H1 (cell line): Measurements from ENCODE around the gene ASB6.

Source experiments
- EP300 ChIP-seq, 2 experiments: IDR thresholded peaks; 1 replicate in 1 of 2; 2 replicates in 1 of 2; pipeline ENCODE4 v1.6.1; 2011 to 2012; ENCODE audit warnings: low read depth in 2 of 2, low read length in 2 of 2, mild to moderate bottlenecking in 2 of 2, borderline replicate concordance in 1 of 2, inconsistent platforms in 1 of 2, moderate library complexity in 1 of 2
- EZH2 ChIP-seq: fragments of 200-600 bp; sonication (generic); IDR thresholded peaks from 2 replicates; pipeline ENCODE4 v1.7.1; 2012; ENCODE audit warnings: low read depth, mild to moderate bottlenecking, moderate library complexity, low read length, inconsistent platforms; ENCODE audit not compliant: severe bottlenecking
- KDM4A ChIP-seq: IDR thresholded peaks from one replicate; pipeline ENCODE4 v1.7.1; 2012; ENCODE audit warnings: low read depth, mild to moderate bottlenecking, moderate library complexity, low read length, inconsistent platforms; ENCODE audit not compliant: severe bottlenecking
- MAFK ChIP-seq: IDR thresholded peaks from 2 replicates; pipeline ENCODE4 v1.6.1; 2012; ENCODE audit warnings: low read depth, mild to moderate bottlenecking, improper control_type of control experiment, low read length
- POLR2A ChIP-seq, 2 experiments: IDR thresholded peaks; 1 replicate in 1 of 2; 2 replicates in 1 of 2; pipeline ENCODE4 v1.6.1; 2011; ENCODE audit warnings: low read depth in 2 of 2, low read length in 2 of 2, mild to moderate bottlenecking in 2 of 2; ENCODE audit errors: control extremely low read depth in 1 of 2
- SAP30 ChIP-seq: fragments of 300-600 bp; sonication (generic); IDR thresholded peaks from 2 replicates; pipeline ENCODE4 v1.7.1; 2012; ENCODE audit warnings: low read length, moderate library complexity, mild to moderate bottlenecking, inconsistent platforms; ENCODE audit not compliant: insufficient read depth, insufficient replicate concordance
- TAF1 ChIP-seq: IDR thresholded peaks from 2 replicates; pipeline ENCODE4 v1.6.1; 2011; ENCODE audit warnings: mild to moderate bottlenecking, low read depth, low read length
- YY1 ChIP-seq: IDR thresholded peaks from 2 replicates; pipeline ENCODE4 v1.6.1; 2011; ENCODE audit warnings: low read depth, mild to moderate bottlenecking, low read length
- TF ChIP-seq, protein P1 (sequence below), 3 experiments: IDR thresholded peaks; 1 replicate in 2 of 3; 2 replicates in 1 of 3; pipeline versions ENCODE4 v1.5.1 to v1.6.1; 2011; ENCODE audit warnings: low read length in 3 of 3, mild to moderate bottlenecking in 3 of 3, inconsistent platforms in 2 of 3, low read depth in 1 of 3, moderate library complexity in 1 of 3; ENCODE audit not compliant: insufficient read depth in 1 of 3; ENCODE audit errors: control extremely low read depth in 1 of 3

DNA sequence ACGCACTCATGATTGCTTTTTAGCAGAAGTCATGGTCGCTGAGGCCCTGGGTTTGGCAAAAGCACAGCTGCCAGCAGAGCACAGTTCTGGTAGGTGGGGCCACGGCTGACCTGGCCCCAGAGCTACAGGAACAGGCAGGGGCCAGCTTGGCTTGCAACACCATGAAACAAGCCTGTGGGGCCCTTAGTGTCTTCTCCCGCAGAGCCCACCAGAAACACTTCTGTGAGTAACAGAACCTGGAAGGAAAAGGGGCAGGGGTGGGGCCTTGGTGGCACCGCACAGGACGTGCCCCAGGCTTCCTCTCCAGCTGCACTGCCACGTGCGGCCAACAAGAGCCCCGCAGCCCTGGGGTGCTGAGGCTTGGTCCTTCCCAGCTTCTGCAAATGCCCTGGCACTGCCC is 4.8 kb downstream of the ASB6 start:
- TF ChIP-seq, protein P1, sequence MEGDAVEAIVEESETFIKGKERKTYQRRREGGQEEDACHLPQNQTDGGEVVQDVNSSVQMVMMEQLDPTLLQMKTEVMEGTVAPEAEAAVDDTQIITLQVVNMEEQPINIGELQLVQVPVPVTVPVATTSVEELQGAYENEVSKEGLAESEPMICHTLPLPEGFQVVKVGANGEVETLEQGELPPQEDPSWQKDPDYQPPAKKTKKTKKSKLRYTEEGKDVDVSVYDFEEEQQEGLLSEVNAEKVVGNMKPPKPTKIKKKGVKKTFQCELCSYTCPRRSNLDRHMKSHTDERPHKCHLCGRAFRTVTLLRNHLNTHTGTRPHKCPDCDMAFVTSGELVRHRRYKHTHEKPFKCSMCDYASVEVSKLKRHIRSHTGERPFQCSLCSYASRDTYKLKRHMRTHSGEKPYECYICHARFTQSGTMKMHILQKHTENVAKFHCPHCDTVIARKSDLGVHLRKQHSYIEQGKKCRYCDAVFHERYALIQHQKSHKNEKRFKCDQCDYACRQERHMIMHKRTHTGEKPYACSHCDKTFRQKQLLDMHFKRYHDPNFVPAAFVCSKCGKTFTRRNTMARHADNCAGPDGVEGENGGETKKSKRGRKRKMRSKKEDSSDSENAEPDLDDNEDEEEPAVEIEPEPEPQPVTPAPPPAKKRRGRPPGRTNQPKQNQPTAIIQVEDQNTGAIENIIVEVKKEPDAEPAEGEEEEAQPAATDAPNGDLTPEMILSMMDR (IDR thresholded peaks at IDR 0.05; ENCODE audit: control extremely low read depth in 1 of 3, insufficient read depth in 1 of 3, low read depth in 1 of 3, low read length in 3 of 3) = no peak
- no peak; a peak in 1 of 3 replicates for TF ChIP-seq POLR2A (IDR thresholded peaks at IDR 0.05; ENCODE audit: control extremely low read depth in 1 of 2, low read depth in 2 of 2, low read length in 2 of 2)
- TF ChIP-seq KDM4A = no peak
- TF ChIP-seq EP300 (IDR thresholded peaks at IDR 0.05; ENCODE audit: borderline replicate concordance in 1 of 2, low read depth in 2 of 2, low read length in 2 of 2) = no peak
- TF ChIP-seq YY1 = no peak
- TF ChIP-seq MAFK = no peak
- TF ChIP-seq TAF1 = no peak
- no peak for TF ChIP-seq SAP30
- no peak for TF ChIP-seq EZH2
